ENCODE data around the gene C1QBP.

DNA sequence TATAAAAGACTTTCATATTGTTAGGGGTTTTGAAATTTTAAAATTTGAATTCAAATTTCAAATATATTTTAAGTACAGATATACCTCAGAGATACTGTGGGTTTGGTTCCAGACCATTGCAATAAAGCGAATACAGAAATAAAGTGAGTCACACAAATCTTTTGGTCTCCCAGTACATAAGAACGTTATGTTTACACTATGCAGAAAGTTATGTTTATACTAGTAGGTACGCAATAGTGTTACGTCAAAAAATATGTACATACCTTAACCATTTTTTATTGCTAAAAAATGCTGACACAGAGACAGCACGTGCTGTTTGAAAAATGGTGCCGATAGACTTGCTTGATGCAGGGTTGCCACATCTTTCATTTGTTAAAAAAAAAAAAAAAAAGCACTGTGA is 39.2 kb downstream of the C1QBP start:
- TF ChIP-seq, protein P1, sequence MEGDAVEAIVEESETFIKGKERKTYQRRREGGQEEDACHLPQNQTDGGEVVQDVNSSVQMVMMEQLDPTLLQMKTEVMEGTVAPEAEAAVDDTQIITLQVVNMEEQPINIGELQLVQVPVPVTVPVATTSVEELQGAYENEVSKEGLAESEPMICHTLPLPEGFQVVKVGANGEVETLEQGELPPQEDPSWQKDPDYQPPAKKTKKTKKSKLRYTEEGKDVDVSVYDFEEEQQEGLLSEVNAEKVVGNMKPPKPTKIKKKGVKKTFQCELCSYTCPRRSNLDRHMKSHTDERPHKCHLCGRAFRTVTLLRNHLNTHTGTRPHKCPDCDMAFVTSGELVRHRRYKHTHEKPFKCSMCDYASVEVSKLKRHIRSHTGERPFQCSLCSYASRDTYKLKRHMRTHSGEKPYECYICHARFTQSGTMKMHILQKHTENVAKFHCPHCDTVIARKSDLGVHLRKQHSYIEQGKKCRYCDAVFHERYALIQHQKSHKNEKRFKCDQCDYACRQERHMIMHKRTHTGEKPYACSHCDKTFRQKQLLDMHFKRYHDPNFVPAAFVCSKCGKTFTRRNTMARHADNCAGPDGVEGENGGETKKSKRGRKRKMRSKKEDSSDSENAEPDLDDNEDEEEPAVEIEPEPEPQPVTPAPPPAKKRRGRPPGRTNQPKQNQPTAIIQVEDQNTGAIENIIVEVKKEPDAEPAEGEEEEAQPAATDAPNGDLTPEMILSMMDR (IDR thresholded peaks at IDR 0.05; ENCODE audit: low read length) = no peak
- no peak for TF ChIP-seq EZH2 (IDR thresholded peaks at IDR 0.05; ENCODE audit: borderline replicate concordance, low read length)
